SK-N-MC (cell line): Measurements from ENCODE around the gene KCNQ1.

ENCODE experiments used
- DNase-seq: peaks from one replicate; pipeline ENCODE4 v3.0.0-alpha.2; 2011; ENCODE audit warnings: low read depth, low spot score
- H3K27ac ChIP-seq: fragments of 200-600 bp; sonication (generic); 2 replicates; pipeline ENCODE4 v1.5.1; 2016; ENCODE audit warnings: mixed run types
- H3K36me3 ChIP-seq: fragments of 200-600 bp; sonication (generic); 2 replicates; pipeline ENCODE4 v1.6.1; 2017; ENCODE audit warnings: antibody characterized with exemption, low read length, mixed read lengths; ENCODE audit not compliant: insufficient read depth
- H3K4me3 ChIP-seq: fragments of 200-600 bp; sonication (generic); 2 replicates; pipeline ENCODE4 v1.5.1; 2016
- H3K9ac ChIP-seq: fragments of 200-600 bp; sonication (generic); 2 replicates; pipeline ENCODE4 v1.8.0; 2017; ENCODE audit warnings: mixed run types, mixed read lengths; ENCODE audit not compliant: insufficient read length
- H3K9me3 ChIP-seq: fragments of 200-600 bp; sonication (generic); 2 replicates; pipeline ENCODE4 v1.6.1; 2017; ENCODE audit warnings: low read depth, mild to moderate bottlenecking, antibody characterized with exemption, low read length, moderate library complexity, mixed read lengths
- EZH2 ChIP-seq: fragments of 200-600 bp; sonication (generic); IDR thresholded peaks from one replicate; pipeline ENCODE4 v1.6.1; 2017; ENCODE audit warnings: antibody characterized with exemption
- FOXP2 ChIP-seq: optimal IDR thresholded peaks from 2 replicates; pipeline ENCODE3; 2011; ENCODE audit warnings: mild to moderate bottlenecking, moderate library complexity; ENCODE audit not compliant: insufficient read depth; ENCODE audit errors: extremely low read length, control extremely low read depth
- POLR2AphosphoS5 ChIP-seq: IDR thresholded peaks from 2 replicates; pipeline ENCODE4 v1.6.1; 2012; ENCODE audit warnings: mild to moderate bottlenecking, low read depth, low read length, borderline replicate concordance

The KCNQ1 gene

GRCh38 chr11:2690596-2691354, 246.0 kb downstream of the KCNQ1 start:
- no peak overlapping the region for H3K27ac ChIP-seq
- no peak for TF ChIP-seq POLR2AphosphoS5
- no peak for TF ChIP-seq FOXP2
- no peak for TF ChIP-seq EZH2

GRCh38 chr11:2691355-2691761, 246.6 kb downstream of the KCNQ1 start:
- no peak for DNase-seq
- no peaks in the 10 kb centered on the region for H3K9me3 ChIP-seq
- no peak for TF ChIP-seq FOXP2
- TF ChIP-seq EZH2: no peak
- TF ChIP-seq POLR2AphosphoS5: no peak
- H3K36me3 ChIP-seq: no peaks in the 10 kb centered on the region; the same call in 1 of the 2 replicates
- H3K9ac ChIP-seq: no peak overlapping the region
- H3K4me3 ChIP-seq: no peak overlapping the region
- no peak overlapping the region for H3K27ac ChIP-seq

More at GRCh38 chr11:2690596-2691354, 246.0 kb downstream of the KCNQ1 start:
- Histone ChIP-seq H3K9ac (no peak overlapping the region), H3K36me3 (no peaks in the 10 kb centered on the region; the same call in 1 of the 2 replicates), H3K4me3 (no peak overlapping the region), H3K9me3 (no peaks in the 10 kb centered on the region)
- DNase-seq: no peak

DNA sequence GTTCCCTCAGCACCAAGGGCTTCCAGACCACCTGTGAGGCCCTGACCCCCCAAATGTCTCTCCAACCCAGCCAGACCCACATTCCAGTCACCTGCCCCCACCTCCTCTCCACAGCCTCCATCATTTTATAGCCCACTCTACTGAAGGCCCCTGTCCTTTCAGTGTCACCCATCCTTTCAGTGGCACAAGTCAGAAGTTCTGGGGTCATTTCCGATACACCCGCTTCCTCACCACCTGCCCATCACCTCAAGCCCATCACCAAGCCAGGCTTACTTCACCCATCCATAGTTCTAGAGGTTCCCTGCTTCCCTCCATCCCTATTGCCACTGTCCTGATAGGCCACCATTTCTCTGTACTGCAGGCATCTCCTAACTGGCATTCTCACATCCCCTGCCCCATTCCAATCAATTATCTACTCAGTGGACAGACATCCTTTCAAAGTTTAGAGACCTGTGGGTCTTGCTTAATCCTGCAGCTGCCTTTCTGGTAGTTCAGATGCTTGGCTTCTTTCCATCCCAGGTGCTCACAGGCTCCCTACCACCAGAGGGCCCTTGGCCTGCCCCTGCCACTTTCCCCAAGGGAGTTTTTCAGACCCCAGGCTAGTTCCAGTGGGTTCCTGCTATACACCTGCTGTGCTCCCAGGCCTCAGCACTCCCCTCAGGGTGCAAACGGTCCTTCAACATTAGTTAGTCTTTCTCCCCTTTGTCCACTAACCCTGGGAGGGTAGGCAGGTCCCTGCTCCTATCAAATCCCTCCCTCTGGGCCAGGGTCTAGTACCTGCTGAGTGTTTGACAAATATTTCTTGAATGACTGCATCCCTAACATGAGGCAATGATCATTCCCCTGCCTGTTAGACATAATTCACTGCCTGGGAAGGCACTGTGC, 247.4 kb downstream of the KCNQ1 start:
- no peak overlapping the region for H3K4me3 ChIP-seq
- no peaks in the 10 kb centered on the region for H3K9me3 ChIP-seq
- no peak overlapping the region for H3K27ac ChIP-seq
- no peak overlapping the region for H3K9ac ChIP-seq
- peaks cover 5% of the 10 kb centered on the region; the same call in 1 of the 2 replicates for H3K36me3 ChIP-seq
- no peak for TF ChIP-seq POLR2AphosphoS5
- TF ChIP-seq EZH2: no peak
- TF ChIP-seq FOXP2: no peak
- no peak for DNase-seq

DNA sequence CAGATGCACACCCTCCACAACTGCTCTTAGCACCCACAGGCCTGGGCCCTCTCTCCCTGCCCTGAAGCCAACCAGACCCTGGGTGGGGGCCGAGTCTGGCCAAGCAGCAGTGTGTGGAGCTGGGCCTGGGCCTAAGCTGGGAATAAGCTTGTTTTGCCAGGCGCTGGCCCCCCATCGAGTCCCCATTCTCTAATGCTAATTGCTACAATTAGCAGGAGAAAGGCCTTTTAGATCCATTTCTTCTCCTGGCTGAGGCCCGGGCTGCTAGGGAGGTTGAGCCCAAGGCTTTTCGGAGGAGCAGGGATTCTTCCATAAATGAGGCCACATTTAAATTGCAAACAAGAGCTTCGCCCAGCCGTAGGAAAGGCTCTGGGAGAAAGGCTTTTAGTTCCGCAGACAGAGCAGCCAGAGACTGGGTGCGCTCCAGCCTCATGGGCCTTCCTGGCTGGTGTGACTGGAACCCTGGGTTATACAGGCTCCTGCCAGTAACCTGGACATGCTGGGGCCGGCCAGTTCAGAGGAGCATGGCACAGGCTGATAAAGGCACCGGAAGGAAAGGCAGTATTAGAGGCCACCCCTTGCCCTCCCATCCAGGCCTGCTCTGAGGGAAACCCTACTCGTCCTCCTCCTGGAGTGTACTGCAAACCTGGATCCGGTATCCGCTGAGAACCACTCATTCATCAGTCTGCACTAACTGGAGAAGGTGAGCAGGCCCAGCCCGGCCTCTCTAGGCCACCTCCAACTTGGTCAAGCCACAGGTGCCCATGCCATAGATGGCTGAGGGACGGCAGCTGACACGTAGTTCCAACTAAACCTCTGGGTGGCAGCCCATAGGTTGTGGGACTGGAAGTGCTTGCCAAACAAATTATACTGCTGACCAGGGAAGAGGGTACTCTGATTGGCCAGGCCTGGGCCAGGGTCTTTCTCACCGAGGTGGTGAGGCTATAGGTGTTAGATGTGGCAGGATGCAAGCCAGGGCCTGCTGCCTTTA, 248.8 kb downstream of the KCNQ1 start:
- Histone ChIP-seq H3K4me3 (no peak overlapping the region), H3K27ac (no peak overlapping the region), H3K36me3 (peaks cover 5% of the 10 kb centered on the region; the same call in 1 of the 2 replicates), H3K9ac (no peak overlapping the region), H3K9me3 (no peaks in the 10 kb centered on the region)
- no peak for DNase-seq
- TF ChIP-seq FOXP2: no peak
- no peak for TF ChIP-seq EZH2
- no peak for TF ChIP-seq POLR2AphosphoS5

DNA sequence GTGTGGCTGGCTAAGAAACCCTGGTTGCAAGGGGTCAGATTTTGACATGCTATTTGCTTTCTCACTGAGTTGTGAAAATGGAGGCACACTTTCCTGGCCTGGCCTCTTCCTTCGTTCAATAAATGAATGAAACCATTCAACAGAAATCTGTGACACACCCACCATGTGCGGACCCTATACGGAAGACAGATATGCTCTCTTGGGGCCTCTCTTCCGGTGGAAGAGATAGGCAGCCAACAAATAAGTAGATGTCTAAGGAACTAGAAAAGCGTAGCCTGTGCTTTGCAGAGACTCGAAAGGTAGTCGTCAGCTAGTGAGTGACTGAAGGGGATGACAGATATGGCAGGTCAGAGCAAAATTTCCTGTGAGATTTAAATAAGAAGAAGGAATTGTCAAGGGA, 249.7 kb downstream of the KCNQ1 start:
- Histone ChIP-seq H3K36me3 (peaks cover 5% of the 10 kb centered on the region; the same call in 1 of the 2 replicates), H3K9me3 (no peaks in the 10 kb centered on the region), H3K27ac (no peak overlapping the region), H3K4me3 (no peak overlapping the region), H3K9ac (no peak overlapping the region)
- TF ChIP-seq POLR2AphosphoS5: no peak
- no peak for TF ChIP-seq EZH2
- no peak for TF ChIP-seq FOXP2
- no peak for DNase-seq

- TF ChIP-seq FOXP2 (no peak), POLR2AphosphoS5 (no peak), EZH2 (no peak)
- no peak for DNase-seq
- Histone ChIP-seq H3K9ac (no peak overlapping the region), H3K4me3 (no peak overlapping the region), H3K9me3 (no peaks in the 10 kb centered on the region), H3K36me3 (peaks cover 5% of the 10 kb centered on the region; the same call in 1 of the 2 replicates), H3K27ac (no peak overlapping the region)
Measured at GRCh38 chr11:2694995-2695939, 250.5 kb downstream of the KCNQ1 start.
